ENCODE results near the gene CCNJL. TPM values are rescaled to one million over a fixed set of nuclear protein-coding genes. Genes with fewer than 3 reads are reported as not detected.
A peak's percentile ranks its signal among the peaks of the same experiment; 100 is the strongest.
"Not testable (repeated sequence)": the region's sequence is repeated elsewhere in the genome, so short reads cannot be mapped to it uniquely, and the experiment has no call there.

CCNJL gene
- total RNA-seq, 4 donors from 2014 or later = 0.15 to 0.18 TPM; not detected in 2

DNA sequence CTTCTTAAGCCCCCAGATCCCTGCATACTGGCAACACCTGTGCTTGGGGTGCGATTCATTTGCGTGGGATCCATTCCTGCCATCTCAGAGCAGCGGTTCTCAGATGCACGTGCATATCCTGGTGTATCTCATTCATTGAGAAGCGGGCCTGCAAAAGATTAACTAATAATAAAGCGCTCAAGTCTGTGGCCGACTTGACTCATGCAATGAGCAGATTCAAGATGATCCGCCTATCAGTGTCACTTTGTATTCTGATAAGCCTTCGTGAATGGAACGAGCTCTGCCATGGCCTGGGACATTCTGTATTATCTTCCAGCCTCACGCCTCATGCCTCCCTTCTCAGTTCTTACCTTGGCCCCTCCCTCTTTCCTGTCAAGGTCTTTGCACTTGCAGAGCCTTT, 35.7 kb upstream of the CCNJL start:
- DNase-seq (no peak), ATAC-seq (no peak)
- TF ChIP-seq, protein P1, sequence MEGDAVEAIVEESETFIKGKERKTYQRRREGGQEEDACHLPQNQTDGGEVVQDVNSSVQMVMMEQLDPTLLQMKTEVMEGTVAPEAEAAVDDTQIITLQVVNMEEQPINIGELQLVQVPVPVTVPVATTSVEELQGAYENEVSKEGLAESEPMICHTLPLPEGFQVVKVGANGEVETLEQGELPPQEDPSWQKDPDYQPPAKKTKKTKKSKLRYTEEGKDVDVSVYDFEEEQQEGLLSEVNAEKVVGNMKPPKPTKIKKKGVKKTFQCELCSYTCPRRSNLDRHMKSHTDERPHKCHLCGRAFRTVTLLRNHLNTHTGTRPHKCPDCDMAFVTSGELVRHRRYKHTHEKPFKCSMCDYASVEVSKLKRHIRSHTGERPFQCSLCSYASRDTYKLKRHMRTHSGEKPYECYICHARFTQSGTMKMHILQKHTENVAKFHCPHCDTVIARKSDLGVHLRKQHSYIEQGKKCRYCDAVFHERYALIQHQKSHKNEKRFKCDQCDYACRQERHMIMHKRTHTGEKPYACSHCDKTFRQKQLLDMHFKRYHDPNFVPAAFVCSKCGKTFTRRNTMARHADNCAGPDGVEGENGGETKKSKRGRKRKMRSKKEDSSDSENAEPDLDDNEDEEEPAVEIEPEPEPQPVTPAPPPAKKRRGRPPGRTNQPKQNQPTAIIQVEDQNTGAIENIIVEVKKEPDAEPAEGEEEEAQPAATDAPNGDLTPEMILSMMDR (IDR thresholded peaks at IDR 0.05 in 4 of 5, conservative IDR thresholded peaks at IDR 0.05 in 1 of 5) = no peak
- no peak for TF ChIP-seq POLR2A (IDR thresholded peaks at IDR 0.05)
- intact Hi-C loops (cut with DNase I; ENCODE audit: low total_unique reads) (no loop called here), in situ Hi-C loops (cut with MboI; ENCODE audit: low sequenced_read_pairs in 4 of 4) (loop anchor here (5.0 to 10.0 kb wide), 3 partner anchors 146 to 326 kb away; no protein-coding TSS in a partner anchor)
- Histone ChIP-seq H3K27ac (no peak overlapping the region), H3K36me3 (no peaks in the 10 kb centered on the region), H3K27me3 (no peaks in the 10 kb centered on the region), H3K9me3 (no peaks in the 10 kb centered on the region), H3K4me1 (peaks cover 0 to 2% of the 10 kb centered on the region in 2 donors), H3K4me3 (no peak overlapping the region)

DNA sequence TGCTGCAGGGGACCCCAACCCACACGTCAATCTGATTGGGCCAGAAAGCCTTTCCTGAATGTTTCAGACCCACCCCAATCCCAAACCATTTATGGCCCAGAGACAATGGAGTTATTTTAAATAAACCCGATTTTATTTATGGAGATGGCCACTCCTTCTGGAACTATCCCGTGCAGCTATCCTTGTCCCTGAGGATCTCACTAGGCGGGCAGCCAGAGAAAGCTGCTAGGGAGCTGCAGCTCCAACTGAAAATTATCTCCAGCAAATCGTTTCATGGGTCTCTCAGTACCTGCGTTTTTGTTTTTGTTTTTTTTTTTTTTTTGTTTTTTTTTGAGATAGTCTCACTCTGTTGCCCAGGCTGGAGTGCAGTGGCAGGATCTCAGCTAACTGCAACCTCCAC, 35.1 kb upstream of the CCNJL start:
- H3K4me3 ChIP-seq = no peak overlapping the region
- intact Hi-C loops (cut with DNase I; ENCODE audit: low total_unique reads) = no loop called here
- TF ChIP-seq, protein P1 (IDR thresholded peaks at IDR 0.05 in 4 of 5, conservative IDR thresholded peaks at IDR 0.05 in 1 of 5) = no peak
- TF ChIP-seq POLR2A (IDR thresholded peaks at IDR 0.05) = no peak
- H3K36me3 ChIP-seq = no peaks in the 10 kb centered on the region
- H3K27ac ChIP-seq = no peak overlapping the region
- DNase-seq (no peak), ATAC-seq (no peak)
- H3K27me3 ChIP-seq = no peaks in the 10 kb centered on the region
- in situ Hi-C loops (cut with MboI; ENCODE audit: low sequenced_read_pairs in 4 of 4) = loop anchor here (5.0 to 10.0 kb wide), 3 partner anchors 145 to 325 kb away; no protein-coding TSS in a partner anchor
- no peaks in the 10 kb centered on the region for H3K4me1 ChIP-seq
- H3K9me3 ChIP-seq = no peaks in the 10 kb centered on the region

DNA sequence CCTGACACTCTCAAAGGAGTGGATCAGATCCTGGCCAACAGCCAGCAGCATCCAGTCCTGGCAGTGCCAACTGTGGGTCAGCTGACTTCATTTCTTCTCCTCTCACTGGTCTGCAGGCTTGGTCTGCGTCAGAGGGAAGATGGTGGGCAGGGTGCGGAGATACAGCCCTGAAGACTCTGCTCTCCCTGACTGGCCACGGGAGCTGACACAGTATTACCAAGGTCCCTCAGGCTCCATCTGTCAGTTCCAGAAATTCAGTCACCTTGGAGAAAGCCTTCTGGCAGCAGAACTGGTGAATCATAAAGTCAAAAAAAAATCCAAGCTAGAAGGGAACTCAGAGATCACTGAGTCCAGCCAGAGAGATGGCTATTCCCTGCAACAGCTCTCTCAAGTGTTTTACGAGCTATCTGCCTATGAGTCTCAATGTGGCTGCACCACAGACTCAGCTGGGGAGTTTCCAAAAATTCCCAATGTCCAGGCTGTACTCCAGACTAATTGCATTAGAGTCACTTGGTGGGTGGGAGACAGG, 30.1 kb upstream of the CCNJL start:
- ATAC-seq (peak; percentile 23 to 43), DNase-seq (no peak)
- in situ Hi-C loops (cut with MboI; ENCODE audit: low sequenced_read_pairs in 4 of 4) (loop anchor here in 2 of 4 donors (5.0 to 10.0 kb wide), 2 partner anchors 140 to 318 kb away; no protein-coding TSS in a partner anchor), intact Hi-C loops (cut with DNase I; ENCODE audit: low total_unique reads) (no loop called here)
- no peaks in the 10 kb centered on the region for H3K27me3 ChIP-seq
- TF ChIP-seq, protein P1 (IDR thresholded peaks at IDR 0.05 in 4 of 5, conservative IDR thresholded peaks at IDR 0.05 in 1 of 5) = no peak
- no peak for TF ChIP-seq POLR2A (IDR thresholded peaks at IDR 0.05)
- no peaks in the 10 kb centered on the region for H3K9me3 ChIP-seq
- H3K27ac ChIP-seq = no peak overlapping the region
- H3K36me3 ChIP-seq = no peaks in the 10 kb centered on the region
- no peak overlapping the region for H3K4me3 ChIP-seq
- H3K4me1 ChIP-seq = no peaks in the 10 kb centered on the region

DNA sequence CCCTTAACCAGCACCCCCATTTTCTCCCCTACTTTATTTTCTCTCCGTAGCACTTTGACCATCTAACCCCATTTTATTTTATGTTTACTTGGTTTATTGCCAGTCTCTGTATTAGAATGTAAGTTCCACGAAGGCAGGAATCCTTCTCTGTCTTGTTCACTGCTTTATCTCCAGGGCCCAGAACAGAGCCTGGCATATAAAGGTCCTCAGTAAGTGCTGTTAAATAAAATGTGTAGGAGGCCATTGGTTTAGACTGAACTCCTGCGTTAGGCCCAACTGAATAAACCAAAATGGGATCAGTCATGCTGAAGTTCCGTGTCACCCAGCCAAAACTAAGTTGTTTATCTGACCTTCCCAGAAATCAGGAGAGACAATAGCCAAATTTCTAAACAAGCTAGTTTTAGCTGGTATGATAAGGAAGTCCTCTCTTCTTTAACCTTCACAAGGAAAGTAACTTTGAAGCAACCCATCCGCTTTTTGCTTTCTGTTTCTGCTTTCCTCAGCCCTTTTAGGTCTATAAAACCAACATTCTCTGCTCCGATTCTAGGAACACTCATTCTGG, 29.0 kb upstream of the CCNJL start:
- DNase-seq = no peak
- Histone ChIP-seq H3K4me3 (no peak overlapping the region), H3K36me3 (no peaks in the 10 kb centered on the region), H3K27me3 (no peaks in the 10 kb centered on the region), H3K9me3 (no peaks in the 10 kb centered on the region), H3K27ac (no peak overlapping the region), H3K4me1 (no peaks in the 10 kb centered on the region)
- no peak for ATAC-seq
- TF ChIP-seq, protein P1 (IDR thresholded peaks at IDR 0.05 in 4 of 5, conservative IDR thresholded peaks at IDR 0.05 in 1 of 5) = no peak
- TF ChIP-seq POLR2A (IDR thresholded peaks at IDR 0.05) = no peak
- in situ Hi-C loops (cut with MboI; ENCODE audit: low sequenced_read_pairs in 4 of 4) (loop anchor here in 2 of 4 donors (5.0 to 10.0 kb wide), 2 partner anchors 139 to 317 kb away; no protein-coding TSS in a partner anchor), intact Hi-C loops (cut with DNase I; ENCODE audit: low total_unique reads) (no loop called here)

DNA sequence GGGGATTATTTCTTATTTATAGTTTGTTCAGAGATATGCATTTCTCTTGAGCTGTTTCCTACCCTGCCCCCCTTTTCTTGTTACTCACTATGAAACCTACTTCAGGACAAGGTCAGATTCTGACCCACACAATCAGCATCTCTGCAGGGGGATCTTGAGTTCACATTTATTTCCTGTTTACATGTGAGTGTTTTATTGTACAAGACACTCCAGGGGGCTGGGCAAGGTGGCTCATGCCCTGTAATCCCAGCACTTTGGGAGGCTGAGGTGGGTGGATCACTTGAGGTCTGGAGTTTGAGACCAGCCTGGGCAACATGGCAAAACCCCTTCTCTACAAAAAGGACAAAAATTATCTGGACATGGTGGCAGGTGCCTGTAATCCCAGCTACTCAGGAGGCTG, 28.1 kb upstream of the CCNJL start:
- H3K27me3 ChIP-seq; H3K4me3 ChIP-seq; H3K4me1 ChIP-seq; H3K9me3 ChIP-seq; intact Hi-C loops (cut with DNase I; ENCODE audit: low total_unique reads); H3K27ac ChIP-seq; H3K36me3 ChIP-seq; ATAC-seq; DNase-seq: not testable (repeated sequence)
- in situ Hi-C loops (cut with MboI; ENCODE audit: low sequenced_read_pairs in 4 of 4) = loop anchor here in 2 of 4 donors (5.0 to 10.0 kb wide), 2 partner anchors 138 to 316 kb away; no protein-coding TSS in a partner anchor
